Measurements from ENCODE around the gene STAT4.

Gene STAT4

DNA sequence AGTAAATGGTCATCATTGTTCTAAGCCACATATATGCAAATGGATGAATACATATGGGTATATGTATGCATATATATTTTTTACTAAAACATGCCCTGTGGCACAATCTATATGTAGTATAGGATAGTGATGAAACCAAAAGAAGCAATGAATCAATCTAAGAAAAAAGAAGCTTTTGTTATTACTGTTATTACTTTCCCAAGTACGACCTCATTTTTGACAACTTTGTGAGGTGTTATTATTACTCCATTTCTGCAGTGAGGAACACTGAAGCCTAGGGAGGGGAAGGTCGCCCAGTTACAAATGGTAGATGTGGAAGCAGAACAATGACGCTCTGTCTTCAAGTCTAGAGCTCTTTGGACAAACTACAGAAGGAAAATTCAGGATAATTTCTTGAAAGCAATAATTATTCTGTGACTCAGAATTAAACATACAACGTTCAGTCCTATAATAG lies 38.3 kb downstream of the STAT4 start:
- no peaks in the 10 kb centered on the region for H3K9me3 ChIP-seq (ENCODE audit: control insufficient read depth, insufficient read depth, low read length)
- H3K79me2 ChIP-seq (ENCODE audit: control insufficient read depth, low read length) = no peaks in the 10 kb centered on the region
- no peaks in the 10 kb centered on the region for H3K36me3 ChIP-seq (ENCODE audit: control insufficient read depth, low read length)
- H3K4me2 ChIP-seq (ENCODE audit: low read length) = no peak overlapping the region
- no peak overlapping the region for H3K27ac ChIP-seq (ENCODE audit: low read depth, low read length)
- H4K20me1 ChIP-seq (ENCODE audit: control insufficient read depth, insufficient read depth, low read depth, low read length) = no peaks in the 10 kb centered on the region
- no peaks in the 10 kb centered on the region for H3K4me1 ChIP-seq (ENCODE audit: control insufficient read depth, low read length)
- H3K4me3 ChIP-seq (ENCODE audit: low read length) = no peak overlapping the region
- no peaks in the 10 kb centered on the region for H3K27me3 ChIP-seq (ENCODE audit: control insufficient read depth, low read length)
- H3F3A ChIP-seq (ENCODE audit: control insufficient read depth, insufficient read depth) = no peaks in the 10 kb centered on the region
- TF ChIP-seq, protein P1, sequence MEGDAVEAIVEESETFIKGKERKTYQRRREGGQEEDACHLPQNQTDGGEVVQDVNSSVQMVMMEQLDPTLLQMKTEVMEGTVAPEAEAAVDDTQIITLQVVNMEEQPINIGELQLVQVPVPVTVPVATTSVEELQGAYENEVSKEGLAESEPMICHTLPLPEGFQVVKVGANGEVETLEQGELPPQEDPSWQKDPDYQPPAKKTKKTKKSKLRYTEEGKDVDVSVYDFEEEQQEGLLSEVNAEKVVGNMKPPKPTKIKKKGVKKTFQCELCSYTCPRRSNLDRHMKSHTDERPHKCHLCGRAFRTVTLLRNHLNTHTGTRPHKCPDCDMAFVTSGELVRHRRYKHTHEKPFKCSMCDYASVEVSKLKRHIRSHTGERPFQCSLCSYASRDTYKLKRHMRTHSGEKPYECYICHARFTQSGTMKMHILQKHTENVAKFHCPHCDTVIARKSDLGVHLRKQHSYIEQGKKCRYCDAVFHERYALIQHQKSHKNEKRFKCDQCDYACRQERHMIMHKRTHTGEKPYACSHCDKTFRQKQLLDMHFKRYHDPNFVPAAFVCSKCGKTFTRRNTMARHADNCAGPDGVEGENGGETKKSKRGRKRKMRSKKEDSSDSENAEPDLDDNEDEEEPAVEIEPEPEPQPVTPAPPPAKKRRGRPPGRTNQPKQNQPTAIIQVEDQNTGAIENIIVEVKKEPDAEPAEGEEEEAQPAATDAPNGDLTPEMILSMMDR (IDR thresholded peaks at IDR 0.05; ENCODE audit: low read depth, low read length, poor library complexity, severe bottlenecking) = no peak
- no peak for TF ChIP-seq EZH2phosphoT487 (IDR thresholded peaks at IDR 0.05; ENCODE audit: borderline replicate concordance, low read length)
- H3K9me2 ChIP-seq (replicated peaks; ENCODE audit: control insufficient read depth, low read length) = no peaks in the 10 kb centered on the region

DNA sequence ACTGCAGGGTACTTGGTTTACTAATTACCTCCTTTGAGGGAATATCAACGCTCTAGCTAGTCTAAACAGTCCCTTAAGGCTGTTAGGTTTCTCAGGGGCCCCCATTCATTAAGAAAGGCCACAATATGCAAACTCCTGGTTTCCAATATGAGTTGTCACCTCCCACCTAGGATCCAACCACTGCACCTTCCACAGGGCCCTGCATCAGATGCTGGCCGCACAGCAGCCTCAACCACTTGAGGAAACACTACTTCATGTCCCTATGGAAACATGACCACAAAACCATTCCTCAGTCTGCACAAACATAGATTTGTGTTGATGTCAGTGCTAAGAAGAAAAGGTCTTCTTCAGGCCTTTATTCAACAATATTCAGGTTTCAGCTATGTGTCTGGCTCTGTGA lies 40.9 kb downstream of the STAT4 start:
- Histone ChIP-seq H3K36me3 (ENCODE audit: control insufficient read depth, low read length) (no peaks in the 10 kb centered on the region), H3K4me1 (ENCODE audit: control insufficient read depth, low read length) (no peaks in the 10 kb centered on the region), H3K4me3 (ENCODE audit: low read length) (no peak overlapping the region), H3K27me3 (ENCODE audit: control insufficient read depth, low read length) (no peaks in the 10 kb centered on the region), H3K79me2 (ENCODE audit: control insufficient read depth, low read length) (no peaks in the 10 kb centered on the region), H3K27ac (ENCODE audit: low read depth, low read length) (no peak overlapping the region), H3K9me2 (replicated peaks; ENCODE audit: control insufficient read depth, low read length) (no peaks in the 10 kb centered on the region), H3K9me3 (ENCODE audit: control insufficient read depth, insufficient read depth, low read length) (no peaks in the 10 kb centered on the region), H3F3A (ENCODE audit: control insufficient read depth, insufficient read depth) (no peaks in the 10 kb centered on the region), H3K4me2 (ENCODE audit: low read length) (no peak overlapping the region), H4K20me1 (ENCODE audit: control insufficient read depth, insufficient read depth, low read depth, low read length) (no peaks in the 10 kb centered on the region)
- TF ChIP-seq EZH2phosphoT487 (IDR thresholded peaks at IDR 0.05; ENCODE audit: borderline replicate concordance, low read length) = no peak
- TF ChIP-seq, protein P1 (IDR thresholded peaks at IDR 0.05; ENCODE audit: low read depth, low read length, poor library complexity, severe bottlenecking) = no peak

DNA sequence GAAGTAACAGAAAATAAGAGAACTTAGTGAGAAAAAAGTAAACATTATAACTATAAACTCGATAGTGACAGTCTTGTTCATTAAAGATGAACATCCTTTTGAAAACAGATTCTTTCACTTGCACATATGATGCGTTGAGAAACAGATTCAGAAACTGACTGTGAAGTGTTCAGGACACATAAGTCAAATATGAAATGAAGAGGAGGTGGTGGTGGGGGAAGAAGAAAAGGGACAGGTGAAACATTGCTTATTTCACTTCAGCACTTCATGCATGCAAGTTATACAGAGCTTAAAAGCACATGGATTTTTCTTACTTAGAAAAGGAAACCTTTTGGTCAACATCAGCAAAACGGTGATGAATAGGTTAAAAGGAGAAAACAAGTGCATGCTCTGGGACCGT lies 42.5 kb downstream of the STAT4 start:
- Histone ChIP-seq H3K27ac (ENCODE audit: low read depth, low read length) (no peak overlapping the region), H3F3A (ENCODE audit: control insufficient read depth, insufficient read depth) (no peaks in the 10 kb centered on the region), H3K36me3 (ENCODE audit: control insufficient read depth, low read length) (no peaks in the 10 kb centered on the region), H3K4me3 (ENCODE audit: low read length) (no peak overlapping the region), H3K9me2 (replicated peaks; ENCODE audit: control insufficient read depth, low read length) (no peaks in the 10 kb centered on the region), H3K4me1 (ENCODE audit: control insufficient read depth, low read length) (no peaks in the 10 kb centered on the region), H3K79me2 (ENCODE audit: control insufficient read depth, low read length) (no peaks in the 10 kb centered on the region), H4K20me1 (ENCODE audit: control insufficient read depth, insufficient read depth, low read depth, low read length) (no peaks in the 10 kb centered on the region), H3K27me3 (ENCODE audit: control insufficient read depth, low read length) (no peaks in the 10 kb centered on the region), H3K9me3 (ENCODE audit: control insufficient read depth, insufficient read depth, low read length) (no peaks in the 10 kb centered on the region), H3K4me2 (ENCODE audit: low read length) (no peak overlapping the region)
- no peak for TF ChIP-seq EZH2phosphoT487 (IDR thresholded peaks at IDR 0.05; ENCODE audit: borderline replicate concordance, low read length)
- TF ChIP-seq, protein P1 (IDR thresholded peaks at IDR 0.05; ENCODE audit: low read depth, low read length, poor library complexity, severe bottlenecking) = no peak

DNA sequence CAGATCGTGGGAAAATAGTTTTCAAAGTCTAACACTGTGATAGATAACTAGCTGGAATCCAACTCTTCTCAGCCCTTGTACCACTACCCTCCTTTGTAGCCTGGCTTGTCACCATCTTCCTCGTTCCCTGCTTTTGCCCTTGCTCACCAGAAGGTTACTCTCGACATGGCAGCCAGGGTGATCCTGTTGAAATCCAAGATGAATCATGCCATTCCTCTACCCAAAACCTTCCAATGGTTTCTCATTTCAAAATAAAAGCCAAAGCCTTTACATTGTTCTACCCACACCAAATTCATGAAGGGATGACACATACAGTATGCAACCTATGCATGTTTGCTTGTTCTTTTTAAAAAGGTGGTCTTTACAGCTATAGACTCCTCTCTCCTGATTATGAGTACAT lies 45.7 kb downstream of the STAT4 start:
- Histone ChIP-seq H3K9me2 (replicated peaks; ENCODE audit: control insufficient read depth, low read length) (no peaks in the 10 kb centered on the region), H3K36me3 (ENCODE audit: control insufficient read depth, low read length) (no peaks in the 10 kb centered on the region), H3K4me2 (ENCODE audit: low read length) (no peak overlapping the region), H3K4me1 (ENCODE audit: control insufficient read depth, low read length) (no peaks in the 10 kb centered on the region), H3F3A (ENCODE audit: control insufficient read depth, insufficient read depth) (no peaks in the 10 kb centered on the region), H3K4me3 (ENCODE audit: low read length) (no peak overlapping the region), H3K79me2 (ENCODE audit: control insufficient read depth, low read length) (no peaks in the 10 kb centered on the region), H4K20me1 (ENCODE audit: control insufficient read depth, insufficient read depth, low read depth, low read length) (no peaks in the 10 kb centered on the region), H3K27me3 (ENCODE audit: control insufficient read depth, low read length) (no peaks in the 10 kb centered on the region), H3K9me3 (ENCODE audit: control insufficient read depth, insufficient read depth, low read length) (no peaks in the 10 kb centered on the region), H3K27ac (ENCODE audit: low read depth, low read length) (no peak overlapping the region)
- TF ChIP-seq, protein P1 (IDR thresholded peaks at IDR 0.05; ENCODE audit: low read depth, low read length, poor library complexity, severe bottlenecking) = no peak
- TF ChIP-seq EZH2phosphoT487 (IDR thresholded peaks at IDR 0.05; ENCODE audit: borderline replicate concordance, low read length) = no peak
